Cardiac muscle cell (in vitro differentiated cells and primary cell): ENCODE data around the gene CCDC179. TPM values are rescaled to one million over a fixed set of nuclear protein-coding genes. Genes with fewer than 3 reads are reported as not detected.
A peak's percentile ranks its signal among the peaks of the same experiment; 100 is the strongest.

Experiments
- DNase-seq, 2 donors: peaks; one replicate each; pipeline versions ENCODE4 v3.0.0 to v3.0.0-alpha.2; 2010 to 2017; ENCODE audit warnings: low read depth in 1 of 2, low spot score in 1 of 2
- H3K27ac ChIP-seq: fragments of 200-600 bp; sonication (generic); 2 replicates; pipeline ENCODE4 v1.5.1; 2016
- H3K27me3 ChIP-seq: fragments of 200-600 bp; sonication (generic); 2 replicates; pipeline ENCODE4 v1.6.0; 2016; ENCODE audit warnings: control low read depth
- H3K36me3 ChIP-seq: fragments of 200-600 bp; sonication (generic); 2 replicates; pipeline ENCODE4 v1.5.1; 2016; ENCODE audit warnings: control low read depth
- H3K4me1 ChIP-seq: fragments of 200-600 bp; sonication (generic); 2 replicates; pipeline ENCODE4 v1.8.1; 2017; ENCODE audit warnings: low read depth, mild to moderate bottlenecking, mixed run types
- H3K4me3 ChIP-seq: fragments of 200-600 bp; sonication (generic); 2 replicates; pipeline ENCODE4 v1.5.1; 2016; ENCODE audit warnings: mild to moderate bottlenecking
- H3K9me3 ChIP-seq: fragments of 200-600 bp; sonication (generic); 2 replicates; pipeline ENCODE4 v1.5.1; 2017; ENCODE audit warnings: low read depth, mild to moderate bottlenecking, control low read depth
- CTCF ChIP-seq: IDR thresholded peaks from 2 replicates; pipeline ENCODE4 v1.5.1; 2012; ENCODE audit warnings: low read depth, mild to moderate bottlenecking, low read length
- polyA plus RNA-seq: library from polyadenylated mRNA; unstranded; fragments of >200 nt; fragmentation: Nextera tagmentation; extraction: Ambion mirVana; gene quantifications from 2 replicates; pipeline ENCODE4 v1.2.1, GENCODE V29; 2016
- total RNA-seq: library from RNA; depleted of rRNA; stranded (reverse); fragments of >200 nt; gene quantifications from 2 replicates; pipeline ENCODE4 v1.2.3, GENCODE V29; 2016

CCDC179 gene
- total and polyA plus RNA-seq, 2 experiments from 2014 or later: not detected

GRCh38 chr11:22832315-22833015, 27.8 kb downstream of the CCDC179 start:
- Histone ChIP-seq H3K27me3 (peaks cover 13% of the 10 kb centered on the region), H3K27ac (no peak overlapping the region), H3K4me3 (no peak overlapping the region), H3K9me3 (no peaks in the 10 kb centered on the region), H3K36me3 (no peaks in the 10 kb centered on the region), H3K4me1 (no peaks in the 10 kb centered on the region)
- no peak for TF ChIP-seq CTCF
- no peak for DNase-seq

- peaks cover 13% of the 10 kb centered on the region for H3K27me3 ChIP-seq
- no peak for DNase-seq
- H3K9me3 ChIP-seq: no peaks in the 10 kb centered on the region
- no peaks in the 10 kb centered on the region for H3K4me1 ChIP-seq
- H3K27ac ChIP-seq: no peak overlapping the region
- no peak for TF ChIP-seq CTCF
- peak overlapping the region; percentile 48 for H3K4me3 ChIP-seq
- no peaks in the 10 kb centered on the region for H3K36me3 ChIP-seq
Measured at GRCh38 chr11:22830082-22830414, 30.2 kb downstream of the CCDC179 start.

GRCh38 chr11:22829231-22830081, 30.8 kb downstream of the CCDC179 start, which contains the start of gene SVIP:
Gene SVIP (minus strand): TSS chr11:22829801. CDS start chr11:22829748, 53 bp downstream.
- no peak within 1 kb of the TSS for H3K27ac ChIP-seq
- no peaks in the 10 kb centered on the region for H3K9me3 ChIP-seq

GRCh38 chr11:22828373-22828772, 31.9 kb downstream of the CCDC179 start:
- TF ChIP-seq CTCF: no peak
- no peak overlapping the region for H3K4me3 ChIP-seq

More at GRCh38 chr11:22829231-22830081, 30.8 kb downstream of the CCDC179 start, which contains the start of gene SVIP:
- H3K36me3 ChIP-seq: no peaks in the 10 kb centered on the region
- no peaks in the 10 kb centered on the region for H3K4me1 ChIP-seq
- DNase-seq: peak; percentile 94 to 96
- H3K4me3 ChIP-seq: peak within 1 kb of the TSS; percentile 48
- peaks cover 13% of the 10 kb centered on the region for H3K27me3 ChIP-seq
- peak; percentile 67 for TF ChIP-seq CTCF

GRCh38 chr11:22822203-22822602, 38.1 kb downstream of the CCDC179 start:
- DNase-seq: no peak
- Histone ChIP-seq H3K9me3 (no peaks in the 10 kb centered on the region), H3K36me3 (no peaks in the 10 kb centered on the region), H3K27me3 (no peaks in the 10 kb centered on the region), H3K4me1 (no peaks in the 10 kb centered on the region), H3K27ac (no peak overlapping the region), H3K4me3 (no peak overlapping the region)
- TF ChIP-seq CTCF: no peak

More at GRCh38 chr11:22828373-22828772, 31.9 kb downstream of the CCDC179 start:
- Histone ChIP-seq H3K27ac (no peak overlapping the region), H3K27me3 (peaks cover 13% of the 10 kb centered on the region), H3K9me3 (no peaks in the 10 kb centered on the region), H3K4me1 (no peaks in the 10 kb centered on the region), H3K36me3 (no peaks in the 10 kb centered on the region)
- DNase-seq: no peak
